Measurements from ENCODE around the gene PTPRO. TPM values are rescaled to one million over a fixed set of nuclear protein-coding genes. Genes with fewer than 3 reads are reported as not detected.

The PTPRO gene
- total RNA-seq, 2 donors from 2014 or later: 1.3 to 2.6 TPM

DNA sequence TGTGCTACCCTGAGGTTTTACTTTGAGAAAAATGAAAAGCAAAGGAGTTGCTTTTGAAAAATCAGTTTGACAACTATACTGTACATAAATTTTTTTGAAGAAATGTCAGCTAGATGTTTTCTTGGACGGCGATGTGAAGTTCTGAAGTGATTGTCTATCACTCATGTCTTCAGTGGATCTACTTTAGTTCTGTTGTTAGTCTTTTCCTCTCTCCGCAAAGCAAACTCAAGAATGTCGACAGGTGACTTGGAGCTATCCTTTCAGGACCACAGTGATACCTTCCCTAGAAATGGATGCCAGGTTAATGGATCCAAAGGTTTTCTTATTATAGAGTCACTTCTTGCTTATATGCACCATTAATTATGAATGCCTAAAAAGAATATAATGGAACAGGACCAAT lies 1.2 kb downstream of the PTPRO start:
- intact Hi-C loops (cut with DNase I): no loop called here
- 15% methylated on average over 4 of the region's 4 CpGs for WGBS, 2 donors
- H3K4me1 ChIP-seq: peaks cover 12% of the 10 kb centered on the region
- no peaks in the 10 kb centered on the region for H3K36me3 ChIP-seq (replicated peaks in 1 of 2; ENCODE audit: insufficient read depth in 1 of 2, low read depth in 2 of 2)
- DNase-seq (no peak), ATAC-seq (no peak)
- TF ChIP-seq POLR2A (IDR thresholded peaks at IDR 0.05) (no peak), CTCF (IDR thresholded peaks at IDR 0.05) (no peak)
- no peak overlapping the region for H3K4me3 ChIP-seq
- H3K27ac ChIP-seq: no peak overlapping the region
- H3K9me3 ChIP-seq: no peaks in the 10 kb centered on the region
- no peaks in the 10 kb centered on the region for H3K27me3 ChIP-seq

DNA sequence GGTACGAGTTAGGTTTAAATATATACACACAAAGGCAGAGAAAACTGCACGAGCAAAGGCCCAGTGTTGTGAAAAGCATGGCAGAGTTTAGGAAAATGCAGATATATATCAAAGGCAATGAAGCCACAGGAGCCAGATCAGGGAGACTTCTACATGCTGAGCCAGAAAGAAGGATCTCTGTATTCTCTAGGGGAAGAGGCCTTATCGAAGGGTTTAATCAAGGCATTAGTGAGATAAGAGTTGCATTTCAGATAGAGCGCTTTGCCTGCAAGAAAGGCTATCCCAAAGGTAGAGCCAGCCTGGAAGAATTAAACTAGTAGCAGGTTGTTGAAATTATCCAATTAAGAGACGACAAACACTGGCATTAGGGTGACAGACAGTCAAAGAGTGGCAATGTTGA lies 7.6 kb downstream of the PTPRO start:
- intact Hi-C loops (cut with DNase I): no loop called here
- Histone ChIP-seq H3K4me3 (no peak overlapping the region), H3K27ac (no peak overlapping the region), H3K4me1 (no peaks in the 10 kb centered on the region), H3K9me3 (no peaks in the 10 kb centered on the region), H3K27me3 (no peaks in the 10 kb centered on the region), H3K36me3 (replicated peaks in 1 of 2; ENCODE audit: insufficient read depth in 1 of 2, low read depth in 2 of 2) (no peaks in the 10 kb centered on the region)
- 59 to 61% methylated on average over 5 of the region's 5 CpGs for WGBS, 2 donors
- ATAC-seq (no peak), DNase-seq (no peak)
- no peak for TF ChIP-seq CTCF (IDR thresholded peaks at IDR 0.05)
- TF ChIP-seq POLR2A (IDR thresholded peaks at IDR 0.05): no peak

DNA sequence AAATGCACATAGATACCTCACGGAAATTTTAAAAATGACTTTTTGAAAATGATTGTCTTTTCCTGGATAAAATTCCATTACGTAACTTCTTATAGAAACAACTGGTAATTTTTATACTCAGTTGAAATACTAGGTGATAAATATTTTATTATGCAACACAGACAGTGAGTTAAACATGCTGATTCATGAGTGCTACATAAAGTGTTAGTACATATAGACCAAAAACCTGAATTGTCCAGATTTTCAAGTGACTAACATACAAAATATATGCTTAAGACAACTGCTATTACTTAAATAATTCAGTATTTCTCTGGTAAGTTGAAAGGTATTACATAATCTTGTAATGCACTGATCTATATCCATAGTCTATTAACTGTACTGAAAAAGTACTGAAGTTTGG lies 11.9 kb downstream of the PTPRO start:
- H3K27ac ChIP-seq: no peak overlapping the region
- TF ChIP-seq CTCF (IDR thresholded peaks at IDR 0.05): no peak
- TF ChIP-seq POLR2A (IDR thresholded peaks at IDR 0.05): no peak
- no peak overlapping the region for H3K4me3 ChIP-seq
- intact Hi-C loops (cut with DNase I): no loop called here
- no peaks in the 10 kb centered on the region for H3K4me1 ChIP-seq
- no peaks in the 10 kb centered on the region for H3K9me3 ChIP-seq
- H3K36me3 ChIP-seq (replicated peaks in 1 of 2; ENCODE audit: insufficient read depth in 1 of 2, low read depth in 2 of 2): no peaks in the 10 kb centered on the region
- WGBS, 2 donors: 74 to 76% methylated on average over 2 of the region's 2 CpGs
- no peaks in the 10 kb centered on the region for H3K27me3 ChIP-seq
- DNase-seq (no peak), ATAC-seq (no peak)

DNA sequence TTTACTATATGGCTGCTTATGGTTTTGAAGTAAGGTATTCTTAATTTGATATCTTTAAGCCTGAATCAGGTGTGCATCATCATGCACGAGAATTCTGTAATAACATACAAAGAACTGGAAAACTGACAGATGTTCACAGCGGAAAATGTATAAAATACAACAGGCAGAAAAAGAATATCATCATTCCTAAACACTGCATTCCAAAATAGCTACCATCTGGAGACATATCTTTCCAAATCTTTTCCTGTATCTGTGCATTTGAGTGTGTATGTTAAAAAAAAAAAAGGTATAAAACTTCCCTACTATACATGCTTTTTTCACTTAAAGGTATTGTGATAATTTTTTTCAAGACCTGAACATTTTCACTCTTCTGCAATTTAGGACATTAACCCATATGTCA lies 13.7 kb downstream of the PTPRO start:
- TF ChIP-seq CTCF (IDR thresholded peaks at IDR 0.05) (no peak), POLR2A (IDR thresholded peaks at IDR 0.05) (no peak)
- Histone ChIP-seq H3K27ac (no peak overlapping the region), H3K27me3 (no peaks in the 10 kb centered on the region), H3K9me3 (no peaks in the 10 kb centered on the region), H3K36me3 (replicated peaks in 1 of 2; ENCODE audit: insufficient read depth in 1 of 2, low read depth in 2 of 2) (no peaks in the 10 kb centered on the region), H3K4me3 (no peak overlapping the region), H3K4me1 (no peaks in the 10 kb centered on the region)
- no peak for ATAC-seq
- WGBS, 2 donors: 63 to 68% methylated on average over 2 of the region's 2 CpGs
- intact Hi-C loops (cut with DNase I): no loop called here
- DNase-seq: no peak

DNA sequence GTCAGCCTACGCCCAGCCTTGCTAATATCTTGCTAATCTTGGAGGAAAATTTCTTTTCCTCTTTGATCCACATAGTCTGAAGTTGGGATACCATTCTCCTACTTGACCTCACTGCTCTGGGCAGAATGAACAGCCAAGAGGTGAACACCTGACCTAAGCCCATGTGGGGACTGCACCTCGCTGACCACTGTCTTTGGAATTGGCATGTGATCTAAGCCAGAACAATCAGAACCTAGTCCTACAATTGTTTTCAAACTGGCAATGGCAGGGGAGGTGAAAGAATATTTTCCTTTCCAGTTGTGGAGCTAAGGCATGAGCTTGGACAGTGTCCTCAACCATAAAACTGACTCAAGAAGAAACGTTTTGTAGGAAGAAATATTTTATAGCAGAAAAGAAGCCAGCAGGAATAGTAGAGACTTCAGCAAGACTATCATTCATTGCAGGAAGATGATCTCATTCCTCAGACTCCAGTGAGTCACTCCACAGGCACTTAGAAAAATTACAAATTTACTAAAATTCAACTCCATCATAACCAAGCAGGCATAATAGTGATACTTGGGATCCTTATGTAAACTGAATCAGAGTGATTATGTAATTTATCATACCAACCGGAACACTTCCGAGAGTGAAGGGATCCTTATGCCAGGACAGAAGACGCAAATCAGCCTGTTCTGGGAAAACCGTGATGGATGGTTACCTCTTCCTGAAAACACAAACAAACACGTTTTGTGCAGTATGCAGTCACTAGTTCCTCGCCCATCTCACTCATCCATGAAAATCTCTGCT lies 14.7 kb downstream of the PTPRO start:
- no peaks in the 10 kb centered on the region for H3K9me3 ChIP-seq
- DNase-seq (no peak), ATAC-seq (no peak)
- intact Hi-C loops (cut with DNase I): no loop called here
- no peaks in the 10 kb centered on the region for H3K4me1 ChIP-seq
- 47 to 57% methylated on average over 9 of the region's 9 CpGs for WGBS, 2 donors
- no peak overlapping the region for H3K4me3 ChIP-seq
- TF ChIP-seq POLR2A (IDR thresholded peaks at IDR 0.05): no peak
- no peak for TF ChIP-seq CTCF (IDR thresholded peaks at IDR 0.05)
- no peak overlapping the region for H3K27ac ChIP-seq
- H3K36me3 ChIP-seq (replicated peaks in 1 of 2; ENCODE audit: insufficient read depth in 1 of 2, low read depth in 2 of 2): no peaks in the 10 kb centered on the region
- H3K27me3 ChIP-seq: no peaks in the 10 kb centered on the region

Measured in body of pancreas (tissue), 4 donors.